ENCODE results near the gene OOSP3.
"Not testable (repeated sequence)": the region's sequence is repeated elsewhere in the genome, so short reads cannot be mapped to it uniquely, and the experiment has no call there.

OOSP3 gene

GRCh38 chr11:59877325-59877724 lies 1.3 kb upstream of the OOSP3 start:
- DNase-seq = no peak

DNA sequence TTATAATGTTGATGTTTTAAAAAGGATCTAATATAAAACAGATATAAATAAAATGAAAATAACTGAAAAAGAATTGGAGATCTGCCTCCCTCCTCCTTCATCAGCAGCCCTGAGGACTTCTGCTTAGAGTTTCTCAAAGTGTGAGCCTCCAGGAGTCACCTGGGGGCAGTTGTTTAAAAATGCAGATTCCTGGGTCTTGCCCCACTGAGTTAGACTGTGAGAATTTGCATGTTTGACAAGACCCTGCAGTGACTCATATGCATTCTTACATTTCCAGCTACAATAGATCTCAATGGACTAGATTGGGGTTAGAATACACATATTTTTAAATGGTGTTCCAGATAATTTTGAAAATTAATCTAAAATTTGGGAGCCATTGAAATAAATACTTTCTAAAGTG lies 798 bp upstream of the OOSP3 start:
- DNase-seq = no peak

DNA sequence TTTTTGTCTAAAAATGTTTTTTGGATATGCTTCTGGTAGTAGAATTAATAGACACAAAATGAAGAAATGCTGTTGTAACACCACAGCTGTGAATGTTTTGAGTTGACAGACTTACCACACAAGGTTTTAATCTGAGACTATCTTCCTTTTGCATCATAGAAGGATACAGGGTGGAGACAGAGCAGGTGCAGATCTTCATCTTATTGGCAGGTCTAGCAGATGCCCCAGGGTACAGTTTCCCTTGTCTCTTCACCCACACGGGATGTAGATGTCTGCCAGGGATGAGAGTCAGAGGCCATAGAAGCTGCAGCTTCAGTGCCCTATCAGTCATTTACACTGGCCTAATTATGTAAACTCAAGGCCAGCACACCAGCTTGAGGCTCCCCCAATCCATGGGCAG lies 985 bp downstream of the OOSP3 start:
- DNase-seq = no peak

- DNase-seq = no peak
These were observed 5.0 kb downstream of the OOSP3 start for GRCh38 chr11:59883597-59883996.

DNA sequence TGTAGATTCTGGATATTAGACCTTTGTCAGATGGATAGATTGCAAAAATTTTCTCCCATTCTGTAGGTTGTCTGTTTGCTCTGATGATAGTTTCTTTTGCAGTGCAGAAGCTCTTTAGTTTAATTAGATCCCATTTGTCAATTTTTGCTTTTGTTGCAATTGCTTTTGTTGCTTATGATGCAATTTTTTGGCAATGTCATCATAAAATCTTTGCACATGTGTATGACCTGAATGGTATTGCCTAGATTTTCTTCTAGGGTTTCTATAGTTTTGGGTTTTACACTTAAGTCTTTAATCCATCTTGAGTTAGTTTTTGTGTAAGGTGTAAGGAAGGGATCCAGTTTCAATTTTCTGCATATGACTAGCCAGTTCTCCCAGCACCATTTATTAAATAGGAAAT lies 8.6 kb downstream of the OOSP3 start:
- DNase-seq = not testable (repeated sequence)

- no peak for DNase-seq
These were observed 13.2 kb downstream of the OOSP3 start for GRCh38 chr11:59891781-59892181.

DNA sequence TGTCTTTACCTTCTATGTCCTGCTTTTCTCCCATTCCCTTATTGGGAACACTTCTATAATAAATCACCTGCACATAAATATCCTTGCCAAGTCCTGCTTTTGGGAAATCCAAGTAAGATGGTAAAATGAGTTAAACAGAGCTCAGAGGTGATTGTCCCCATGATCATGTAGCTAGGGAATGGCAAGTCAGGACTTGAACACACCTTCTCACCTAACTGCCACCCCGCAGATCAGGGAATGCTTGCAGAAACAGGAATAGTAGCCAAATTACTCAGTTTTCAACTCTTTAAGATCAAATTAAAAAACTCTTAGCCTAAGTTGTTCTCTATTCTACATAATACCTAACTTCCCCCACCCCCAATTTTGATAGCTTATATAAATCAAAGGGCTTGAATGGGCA lies 16.0 kb downstream of the OOSP3 start:
- no peak for DNase-seq

GRCh38 chr11:59898046-59898445 lies 19.5 kb downstream of the OOSP3 start:
- DNase-seq = no peak

GRCh38 chr11:59898650-59899049 lies 20.1 kb downstream of the OOSP3 start:
- no peak for DNase-seq

DNA sequence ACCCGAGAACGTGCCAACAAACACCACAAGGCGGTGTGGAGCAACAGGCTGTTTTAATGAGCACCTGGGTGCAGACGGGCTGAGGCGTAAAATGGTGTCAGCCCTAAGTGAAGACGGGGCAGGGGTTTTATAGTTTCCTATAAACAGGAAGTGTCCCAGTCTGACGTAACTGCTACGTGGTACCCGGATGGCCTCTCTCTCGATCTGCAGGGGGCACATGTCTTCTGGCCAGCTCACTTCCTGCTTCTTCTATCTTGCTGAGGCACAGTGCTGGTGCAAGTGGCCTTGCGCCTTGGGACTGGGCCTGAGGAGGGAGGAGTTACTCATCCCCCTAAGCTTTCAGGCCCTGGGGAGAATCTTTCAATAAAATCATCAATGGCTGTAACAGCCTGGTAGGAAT lies 20.9 kb downstream of the OOSP3 start:
- no peak for DNase-seq

GRCh38 chr11:59900366-59901126 lies 22.0 kb downstream of the OOSP3 start:
- no peak for DNase-seq

DNA sequence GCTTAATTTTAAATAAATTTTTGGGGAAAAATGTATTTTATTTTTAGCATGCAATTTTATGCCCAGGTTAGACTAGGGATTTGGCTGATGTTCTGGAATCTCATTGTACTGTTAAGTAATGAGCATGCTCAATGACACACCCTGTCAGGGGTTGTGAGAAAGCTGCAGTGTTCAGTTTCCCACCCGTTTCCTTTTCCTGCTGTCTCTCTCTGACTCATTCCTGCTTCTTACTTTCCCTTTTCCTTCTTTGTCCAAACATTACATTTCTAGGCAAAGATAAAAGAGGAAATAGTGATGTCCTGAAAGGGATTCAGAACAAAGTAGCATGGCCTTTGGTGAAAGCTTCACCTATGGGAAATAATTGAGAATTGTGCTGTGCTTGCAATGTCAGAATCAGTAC lies 22.7 kb downstream of the OOSP3 start:
- no peak for DNase-seq

DNA sequence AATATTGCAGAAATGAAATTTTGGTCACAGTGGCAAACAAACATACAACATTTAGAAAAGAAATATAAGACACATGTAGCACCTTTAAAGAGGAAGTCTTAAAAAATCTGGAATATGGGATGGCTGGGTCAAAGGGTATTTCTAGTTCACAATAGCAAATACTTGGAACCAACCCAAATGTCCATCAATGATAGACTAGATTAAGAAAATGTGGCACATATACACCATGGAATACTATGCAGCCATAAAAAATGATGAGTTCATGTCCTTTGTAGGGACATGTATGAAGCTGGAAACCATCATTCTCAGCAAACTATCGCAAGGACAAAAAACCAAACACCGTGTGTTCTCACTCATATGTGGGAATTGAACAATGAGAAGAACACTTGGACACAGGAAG lies 25.0 kb downstream of the OOSP3 start:
- not testable (repeated sequence) for DNase-seq

- no peak for DNase-seq
These were observed 39.9 kb downstream of the OOSP3 start for GRCh38 chr11:59918480-59918879.

- DNase-seq = no peak
These were observed 40.5 kb downstream of the OOSP3 start for GRCh38 chr11:59918987-59919589.

DNA sequence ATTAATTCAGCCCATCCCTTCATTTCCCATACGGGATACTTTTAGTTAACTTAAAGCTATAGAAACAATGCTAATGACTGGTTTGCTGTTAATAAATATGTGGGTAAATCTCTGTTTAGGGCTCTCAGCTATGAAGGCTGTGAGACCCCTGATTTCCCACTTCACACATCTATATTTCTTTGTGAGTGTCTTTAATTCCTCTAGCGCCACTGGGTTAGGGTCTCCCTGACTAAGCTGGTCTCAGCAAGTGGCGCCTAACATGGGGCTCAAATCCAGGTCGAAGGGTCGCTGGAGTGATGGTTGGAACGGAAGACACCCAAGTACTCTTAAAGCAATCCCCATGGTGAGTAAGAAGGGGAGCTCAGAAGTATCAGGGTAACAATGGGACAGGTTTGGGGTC lies 45.2 kb downstream of the OOSP3 start:
- DNase-seq = no peak

DNA sequence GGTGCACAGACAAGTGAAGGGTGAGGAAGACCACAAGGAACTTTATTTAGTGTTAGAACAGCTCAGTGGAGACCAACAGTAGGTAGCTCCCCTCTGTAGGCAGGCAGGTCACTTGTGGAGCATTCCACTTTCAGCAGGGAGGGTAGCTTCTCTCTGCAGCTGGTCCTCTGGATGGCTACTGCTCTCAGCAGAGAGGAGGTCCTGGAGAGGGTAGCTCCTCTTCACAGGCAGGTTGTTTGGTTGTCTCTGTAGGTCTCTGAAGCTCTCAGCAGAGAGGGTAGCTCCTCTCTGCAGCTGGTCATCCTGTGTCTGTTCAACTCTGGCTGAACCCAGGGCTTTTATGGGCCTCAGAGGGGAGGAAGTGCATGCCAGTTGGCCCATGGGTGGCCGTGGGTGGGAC lies 53.1 kb downstream of the OOSP3 start:
- no peak for DNase-seq

- no peak for DNase-seq
These were observed 59.5 kb downstream of the OOSP3 start, which contains the start of gene OOSP1 for GRCh38 chr11:59938132-59938531. TSS of gene OOSP1 (plus strand) at chr11:59938432. CDS start at chr11:59938455, 23 bp downstream.

- no peak for DNase-seq
These were observed 60.1 kb downstream of the OOSP3 start for GRCh38 chr11:59938718-59939117.

GRCh38 chr11:59939482-59939881 lies 60.9 kb downstream of the OOSP3 start:
- no peak for DNase-seq

GRCh38 chr11:59941091-59941490 lies 62.5 kb downstream of the OOSP3 start:
- DNase-seq = no peak

- no peak for DNase-seq
These were observed 65.6 kb downstream of the OOSP3 start for GRCh38 chr11:59943997-59944714.

DNA sequence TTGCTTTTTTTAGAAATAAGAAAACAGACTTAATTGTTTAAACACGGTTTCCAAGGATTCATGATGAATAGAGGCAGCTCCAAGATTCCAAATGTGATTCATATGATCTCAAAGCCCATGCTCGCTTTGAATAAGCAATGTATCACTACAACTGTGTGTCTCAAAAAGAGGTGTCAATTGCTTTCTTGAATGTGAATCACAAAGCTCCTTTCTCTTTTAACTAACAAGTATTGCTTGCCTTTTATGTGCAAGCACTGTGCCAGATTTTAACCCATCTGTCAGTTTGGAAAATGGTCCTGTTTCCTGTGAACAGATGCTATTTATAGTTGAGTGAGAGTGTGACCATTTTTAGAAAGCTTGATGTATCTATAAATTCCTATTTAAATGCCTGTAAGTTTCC lies 66.1 kb downstream of the OOSP3 start:
- DNase-seq = no peak

All from effector CD8-positive, alpha-beta T cell (primary cell).